OCI-LY1 (cell line): ENCODE measurements around the gene ZNF226.
"Not testable (repeated sequence)": the region's sequence is repeated elsewhere in the genome, so short reads cannot be mapped to it uniquely, and the experiment has no call there.

Experiments used
- H2AFZ ChIP-seq: fragments of 200-600 bp; sonication (generic), shearing (Covaris generic); 2 replicates; pipeline ENCODE4 v1.6.0; 2014; ENCODE audit warnings: antibody characterized with exemption, mild to moderate bottlenecking, low read length
- H3F3A ChIP-seq: fragments of 200-600 bp; sonication (generic), shearing (Covaris generic); 2 replicates; pipeline ENCODE4 v1.6.0; 2014; ENCODE audit warnings: mild to moderate bottlenecking, antibody characterized with exemption, low read length, moderate library complexity; ENCODE audit not compliant: insufficient read depth
- H3K27ac ChIP-seq: fragments of 200-600 bp; sonication (generic); 2 replicates; pipeline ENCODE4 v1.5.1; 2014; ENCODE audit warnings: low read length, mixed run types, mild to moderate bottlenecking, low read depth; ENCODE audit not compliant: poor library complexity, severe bottlenecking
- H3K27me3 ChIP-seq: fragments of 200-600 bp; sonication (generic); 2 replicates; pipeline ENCODE4 v1.6.0; 2014; ENCODE audit warnings: antibody characterized with exemption, mild to moderate bottlenecking, low read length, moderate library complexity; ENCODE audit not compliant: insufficient read depth
- H3K36me3 ChIP-seq: fragments of 200-600 bp; sonication (generic); 2 replicates; pipeline ENCODE4 v1.6.1; 2014; ENCODE audit warnings: mild to moderate bottlenecking, antibody characterized with exemption, low read length, moderate library complexity, mixed read lengths; ENCODE audit not compliant: insufficient read depth
- H3K4me1 ChIP-seq: fragments of 200-600 bp; sonication (generic); 2 replicates; pipeline ENCODE4 v1.5.1; 2014; ENCODE audit warnings: mild to moderate bottlenecking, low read length, moderate library complexity; ENCODE audit not compliant: insufficient read depth, severe bottlenecking
- H3K4me2 ChIP-seq: fragments of 200-600 bp; sonication (generic), shearing (Covaris generic); 2 replicates; pipeline ENCODE4 v1.6.1; 2014; ENCODE audit warnings: low read length
- H3K4me3 ChIP-seq: fragments of 200-600 bp; sonication (generic); 2 replicates; pipeline ENCODE4 v1.5.1; 2014; ENCODE audit warnings: low read length, low read depth, mild to moderate bottlenecking, mixed read lengths; ENCODE audit not compliant: poor library complexity, severe bottlenecking
- H3K79me2 ChIP-seq: fragments of 200-600 bp; shearing (Covaris generic); 2 replicates; pipeline ENCODE4 v1.6.1; 2016; ENCODE audit warnings: mixed run types, low read length, mixed read lengths; ENCODE audit not compliant: insufficient read depth
- H3K9ac ChIP-seq: fragments of 200-600 bp; sonication (generic), shearing (Covaris generic); 2 replicates; pipeline ENCODE4 v1.6.1; 2014; ENCODE audit warnings: mild to moderate bottlenecking, low read length, mixed read lengths
- H3K9me2 ChIP-seq: fragments of 200-600 bp; sonication (generic), shearing (Covaris generic); 2 replicates; pipeline ENCODE4 v1.6.1; 2014; ENCODE audit warnings: low read depth, mild to moderate bottlenecking, low read length, mixed read lengths
- H3K9me3 ChIP-seq: fragments of 200-600 bp; shearing (Covaris generic); 2 replicates; pipeline ENCODE4 v1.6.1; 2014; ENCODE audit warnings: low read length, mixed read lengths
- H4K20me1 ChIP-seq: fragments of 200-600 bp; sonication (generic), shearing (Covaris generic); 2 replicates; pipeline ENCODE4 v1.6.0; 2016; ENCODE audit warnings: mild to moderate bottlenecking, low read length; ENCODE audit not compliant: insufficient read depth
- CTCF ChIP-seq: fragments of 200-600 bp; sonication (generic), shearing (Covaris generic); IDR thresholded peaks from 2 replicates; pipeline ENCODE4 v1.5.1; 2017; ENCODE audit warnings: mild to moderate bottlenecking, antibody characterized with exemption, low read length, moderate library complexity, mixed read lengths
- EZH2 ChIP-seq: fragments of 200-600 bp; sonication (generic), shearing (Covaris generic); IDR thresholded peaks from 2 replicates; pipeline ENCODE4 v1.8.0; 2017; ENCODE audit warnings: borderline replicate concordance, mixed run types, mild to moderate bottlenecking, antibody characterized with exemption, low read length, moderate library complexity, mixed read lengths

The ZNF226 gene

DNA sequence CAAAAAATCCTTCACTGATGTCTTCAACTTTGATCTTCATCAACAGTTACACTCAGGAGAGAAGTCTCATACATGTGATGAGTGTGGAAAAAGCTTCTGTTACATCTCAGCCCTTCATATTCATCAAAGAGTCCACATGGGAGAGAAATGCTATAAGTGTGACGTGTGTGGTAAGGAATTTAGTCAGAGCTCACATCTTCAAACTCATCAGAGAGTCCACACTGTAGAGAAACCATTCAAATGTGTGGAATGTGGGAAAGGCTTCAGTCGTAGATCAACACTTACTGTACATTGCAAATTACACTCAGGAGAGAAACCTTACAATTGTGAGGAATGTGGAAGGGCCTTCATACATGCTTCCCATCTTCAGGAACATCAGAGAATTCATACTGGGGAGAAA, 8.4 kb upstream of the ZNF226 start:
- no peaks in the 10 kb centered on the region for H3K4me1 ChIP-seq
- no peak for TF ChIP-seq CTCF
- TF ChIP-seq EZH2 = no peak
- H3K9me3 ChIP-seq = peaks cover 16% of the 10 kb centered on the region
- H3K4me3 ChIP-seq = no peak overlapping the region
- H3K27me3 ChIP-seq = no peaks in the 10 kb centered on the region
- H2AFZ ChIP-seq = no peak overlapping the region
- no peak overlapping the region for H3K27ac ChIP-seq
- no peaks in the 10 kb centered on the region for H3K79me2 ChIP-seq
- no peaks in the 10 kb centered on the region for H3F3A ChIP-seq
- no peaks in the 10 kb centered on the region for H4K20me1 ChIP-seq
- H3K4me2 ChIP-seq = no peak overlapping the region
- H3K36me3 ChIP-seq = no peaks in the 10 kb centered on the region
- H3K9ac ChIP-seq = no peak overlapping the region
- no peaks in the 10 kb centered on the region for H3K9me2 ChIP-seq

GRCh38 chr19:44163789-44164188, 1.1 kb upstream of the ZNF226 start:
- no peak overlapping the region for H3K27ac ChIP-seq

GRCh38 chr19:44164327-44164672, 600 bp upstream of the ZNF226 start:
- H3K9ac ChIP-seq = peak overlapping the region; percentile 76; the same call in 1 of the 2 replicates
- H3K9me3 ChIP-seq = peaks cover 3% of the 10 kb centered on the region; the same call in 1 of the 2 replicates
- H3K9me2 ChIP-seq = no peaks in the 10 kb centered on the region
- H4K20me1 ChIP-seq = no peaks in the 10 kb centered on the region
- H3K4me1 ChIP-seq = peaks cover 15% of the 10 kb centered on the region
- peak overlapping the region; percentile 50 for H2AFZ ChIP-seq
- H3K27me3 ChIP-seq = no peaks in the 10 kb centered on the region
- no peaks in the 10 kb centered on the region for H3F3A ChIP-seq
- H3K4me2 ChIP-seq = peak overlapping the region; percentile 98
- TF ChIP-seq CTCF (no peak), EZH2 (no peak)
- peaks cover 29% of the 10 kb centered on the region for H3K36me3 ChIP-seq
- 0 out of 2 replicates have a peak, but pooled peaks cover 3% of the 10 kb centered on the region for H3K79me2 ChIP-seq
- H3K4me3 ChIP-seq = peak overlapping the region; percentile 68
- no peak overlapping the region for H3K27ac ChIP-seq

More at GRCh38 chr19:44163789-44164188, 1.1 kb upstream of the ZNF226 start:
- H3K36me3 ChIP-seq = peaks cover 24% of the 10 kb centered on the region
- no peak overlapping the region for H3K4me2 ChIP-seq
- no peaks in the 10 kb centered on the region for H3K9me2 ChIP-seq
- H3K79me2 ChIP-seq = 0 out of 2 replicates have a peak, but pooled peaks cover 3% of the 10 kb centered on the region
- no peak overlapping the region for H3K4me3 ChIP-seq
- H4K20me1 ChIP-seq = no peaks in the 10 kb centered on the region
- H3F3A ChIP-seq = no peaks in the 10 kb centered on the region
- no peaks in the 10 kb centered on the region for H3K27me3 ChIP-seq
- H3K4me1 ChIP-seq = peaks cover 15% of the 10 kb centered on the region
- H3K9ac ChIP-seq = no peak overlapping the region
- no peak for TF ChIP-seq CTCF
- no peak for TF ChIP-seq EZH2
- peaks cover 3% of the 10 kb centered on the region; the same call in 1 of the 2 replicates for H3K9me3 ChIP-seq
- H2AFZ ChIP-seq = no peak overlapping the region

- not testable (repeated sequence) for H4K20me1 ChIP-seq, H3K27ac ChIP-seq, H3K9ac ChIP-seq, H3K4me2 ChIP-seq, H3K4me1 ChIP-seq, H3F3A ChIP-seq, H2AFZ ChIP-seq, H3K4me3 ChIP-seq, H3K9me2 ChIP-seq, H3K27me3 ChIP-seq, H3K79me2 ChIP-seq
- peaks cover 17% of the 10 kb centered on the region for H3K9me3 ChIP-seq
- peaks cover 89% of the 10 kb centered on the region for H3K36me3 ChIP-seq
These were observed 5.8 kb downstream of the ZNF226 start for GRCh38 chr19:44170660-44171059.
